GM12878 (cell line): Measurements from ENCODE around the gene SAMD4A.

Experiments
- CBX5 ChIP-seq: sonication (generic); IDR thresholded peaks from 2 replicates; pipeline ENCODE4 v1.6.1; 2016; ENCODE audit warnings: low read depth, moderate library complexity, mild to moderate bottlenecking, inconsistent platforms
- EZH2 ChIP-seq: IDR thresholded peaks from 2 replicates; pipeline ENCODE4 v1.6.1; 2012; ENCODE audit warnings: low read depth, mild to moderate bottlenecking, control low read depth, inconsistent platforms, low read length, borderline replicate concordance; ENCODE audit not compliant: control insufficient read depth
- SIN3A ChIP-seq: IDR thresholded peaks from 2 replicates; pipeline ENCODE4 v1.6.1; 2012; ENCODE audit warnings: low read depth, low read length, improper control_type of control experiment
- SIX5 ChIP-seq: IDR thresholded peaks from 2 replicates; pipeline ENCODE4 v1.6.1; 2011; ENCODE audit warnings: mild to moderate bottlenecking, low read depth, low read length, moderate library complexity; ENCODE audit not compliant: severe bottlenecking
- STAT3 ChIP-seq: IDR thresholded peaks from 2 replicates; pipeline ENCODE4 v1.6.1; 2011; ENCODE audit warnings: low read depth, low read length, improper control_type of control experiment
- TARDBP ChIP-seq: IDR thresholded peaks from 2 replicates; pipeline ENCODE4 v1.6.1; 2016; ENCODE audit warnings: borderline replicate concordance
- TF ChIP-seq, protein P1 (sequence below), 3 experiments: IDR thresholded peaks in 2 of 3; conservative IDR thresholded peaks in 1 of 3; 2 replicates each; pipeline ENCODE4 v1.5.1; 2011; ENCODE audit warnings: low read depth in 3 of 3, low read length in 3 of 3, mild to moderate bottlenecking in 3 of 3, control low read depth in 2 of 3, moderate library complexity in 2 of 3, inconsistent platforms in 1 of 3, mixed read lengths in 1 of 3; ENCODE audit not compliant: control insufficient read depth in 2 of 3, insufficient read depth in 1 of 3; ENCODE audit errors: extremely low read depth in 1 of 3

DNA sequence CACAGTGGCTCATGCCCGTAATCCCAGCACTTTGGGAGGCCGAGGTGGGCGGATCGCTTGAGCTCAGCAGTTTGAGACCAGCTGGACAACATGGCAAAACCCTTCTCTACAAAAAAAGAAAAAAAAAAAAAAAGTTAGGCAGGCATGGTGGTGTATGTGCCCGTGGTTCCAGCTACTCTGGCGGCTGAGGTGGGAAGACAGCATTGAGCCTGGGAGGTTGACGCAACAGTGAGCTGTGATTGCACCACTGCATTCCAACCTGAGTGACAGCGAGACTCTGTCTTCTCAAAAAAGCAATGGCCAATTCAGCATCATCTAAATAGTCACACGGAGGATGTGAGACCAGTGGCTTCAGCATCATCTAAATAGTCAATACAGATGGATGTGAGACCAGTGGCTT is 10.4 kb upstream of the SAMD4A start:
- TF ChIP-seq, protein P1, sequence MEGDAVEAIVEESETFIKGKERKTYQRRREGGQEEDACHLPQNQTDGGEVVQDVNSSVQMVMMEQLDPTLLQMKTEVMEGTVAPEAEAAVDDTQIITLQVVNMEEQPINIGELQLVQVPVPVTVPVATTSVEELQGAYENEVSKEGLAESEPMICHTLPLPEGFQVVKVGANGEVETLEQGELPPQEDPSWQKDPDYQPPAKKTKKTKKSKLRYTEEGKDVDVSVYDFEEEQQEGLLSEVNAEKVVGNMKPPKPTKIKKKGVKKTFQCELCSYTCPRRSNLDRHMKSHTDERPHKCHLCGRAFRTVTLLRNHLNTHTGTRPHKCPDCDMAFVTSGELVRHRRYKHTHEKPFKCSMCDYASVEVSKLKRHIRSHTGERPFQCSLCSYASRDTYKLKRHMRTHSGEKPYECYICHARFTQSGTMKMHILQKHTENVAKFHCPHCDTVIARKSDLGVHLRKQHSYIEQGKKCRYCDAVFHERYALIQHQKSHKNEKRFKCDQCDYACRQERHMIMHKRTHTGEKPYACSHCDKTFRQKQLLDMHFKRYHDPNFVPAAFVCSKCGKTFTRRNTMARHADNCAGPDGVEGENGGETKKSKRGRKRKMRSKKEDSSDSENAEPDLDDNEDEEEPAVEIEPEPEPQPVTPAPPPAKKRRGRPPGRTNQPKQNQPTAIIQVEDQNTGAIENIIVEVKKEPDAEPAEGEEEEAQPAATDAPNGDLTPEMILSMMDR (IDR thresholded peaks at IDR 0.05 in 2 of 3, conservative IDR thresholded peaks at IDR 0.05 in 1 of 3; ENCODE audit: control insufficient read depth in 2 of 3, extremely low read depth in 1 of 3, insufficient read depth in 1 of 3, low read depth in 3 of 3, low read length in 3 of 3), result no peak
- no peak for TF ChIP-seq SIX5
- TF ChIP-seq CBX5, result no peak
- no peak for TF ChIP-seq TARDBP
- TF ChIP-seq EZH2, result no peak
- TF ChIP-seq SIN3A, result no peak
- TF ChIP-seq STAT3, result no peak
